ENCODE data around the gene CBX1. TPM values are rescaled to one million over a fixed set of nuclear protein-coding genes. Genes with fewer than 3 reads are reported as not detected.

CBX1 gene
- total and polyA plus RNA-seq, 2 of the 13 experiments (the other 11 are each of a cell fraction or from before 2014, with no cell fraction given) = 17.8 to 108 TPM

GRCh38 chr17:48037036-48037837, 64.0 kb downstream of the CBX1 start, which contains the start of gene COPZ2 (continued):
- no peak for TF ChIP-seq ZNF430 (CRISPR knock-in tag; IDR thresholded peaks at IDR 0.05)
- no peak for TF ChIP-seq MATR3 (CRISPR knock-in tag; IDR thresholded peaks at IDR 0.05)
- TF ChIP-seq CENPBD1 (CRISPR knock-in tag; IDR thresholded peaks at IDR 0.05; ENCODE audit: borderline replicate concordance, low read depth) = no peak
- peak; percentile 42; the same call in 1 of the 2 replicates for TF ChIP-seq ARHGAP35 (CRISPR knock-in tag; IDR thresholded peaks at IDR 0.05; ENCODE audit: borderline replicate concordance)
- TF ChIP-seq RXRB (CRISPR knock-in tag; IDR thresholded peaks at IDR 0.05; ENCODE audit: borderline replicate concordance) = peak; percentile 40; the same call in 1 of the 2 replicates
- TF ChIP-seq ZNF230 (CRISPR knock-in tag; IDR thresholded peaks at IDR 0.05) = no peak
- no peak for TF ChIP-seq EP300 (IDR thresholded peaks at IDR 0.05; ENCODE audit: low read depth in 2 of 2, low read length in 2 of 2)
- no peak for TF ChIP-seq EP300 (CRISPR knock-in tag; IDR thresholded peaks at IDR 0.05; ENCODE audit: borderline replicate concordance)
- 0 out of 2 replicates have a peak, but pooled peaks have one; percentile 16 for TF ChIP-seq DR1 (CRISPR knock-in tag; IDR thresholded peaks at IDR 0.05)
- TF ChIP-seq TSC22D2 (CRISPR knock-in tag; IDR thresholded peaks at IDR 0.05; ENCODE audit: borderline replicate concordance) = no peak
- TF ChIP-seq TAF1 (CRISPR knock-in tag; IDR thresholded peaks at IDR 0.05) = no peak; the same call in 1 of the 2 replicates
- TF ChIP-seq RBFOX2 (IDR thresholded peaks at IDR 0.05; ENCODE audit: low read depth, low read length) = no peak
- 0 out of 2 replicates have a peak, but pooled peaks have one; percentile 10 for TF ChIP-seq ZNF441 (CRISPR knock-in tag; IDR thresholded peaks at IDR 0.05; ENCODE audit: borderline replicate concordance)
- TF ChIP-seq ZNF317 (CRISPR knock-in tag; IDR thresholded peaks at IDR 0.05) = 0 out of 2 replicates have a peak, but pooled peaks have one; percentile 59
- TF ChIP-seq ZNF7 (CRISPR knock-in tag; IDR thresholded peaks at IDR 0.05) = no peak
- TF ChIP-seq GLI4 (CRISPR knock-in tag; IDR thresholded peaks at IDR 0.05; ENCODE audit: borderline replicate concordance) = peak; percentile 88; the same call in 1 of the 2 replicates
- no peak for TF ChIP-seq RARG (CRISPR knock-in tag; IDR thresholded peaks at IDR 0.05; ENCODE audit: low read depth)
- TF ChIP-seq ZNF207 (IDR thresholded peaks at IDR 0.05; ENCODE audit: borderline replicate concordance) = no peak
- TF ChIP-seq ZNF121 (CRISPR knock-in tag; IDR thresholded peaks at IDR 0.05) = no peak
- no peak for TF ChIP-seq ZNF572 (CRISPR knock-in tag; IDR thresholded peaks at IDR 0.05)
- TF ChIP-seq MAFG (CRISPR knock-in tag; IDR thresholded peaks at IDR 0.05) = no peak
- TF ChIP-seq, protein P1, sequence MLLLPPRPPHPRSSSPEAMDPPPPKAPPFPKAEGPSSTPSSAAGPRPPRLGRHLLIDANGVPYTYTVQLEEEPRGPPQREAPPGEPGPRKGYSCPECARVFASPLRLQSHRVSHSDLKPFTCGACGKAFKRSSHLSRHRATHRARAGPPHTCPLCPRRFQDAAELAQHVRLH (CRISPR knock-in tag; IDR thresholded peaks at IDR 0.05; ENCODE audit: borderline replicate concordance, low read depth) = no peak; the same call in 1 of the 2 replicates
- TF ChIP-seq SRSF1 (optimal IDR thresholded peaks at IDR 0.05; ENCODE audit: low read depth, low read length) = no peak
- TF ChIP-seq PITX1 (CRISPR knock-in tag; IDR thresholded peaks at IDR 0.05) = no peak
- TF ChIP-seq MIXL1 (CRISPR knock-in tag; IDR thresholded peaks at IDR 0.05) = no peak
- TF ChIP-seq, protein P2, sequence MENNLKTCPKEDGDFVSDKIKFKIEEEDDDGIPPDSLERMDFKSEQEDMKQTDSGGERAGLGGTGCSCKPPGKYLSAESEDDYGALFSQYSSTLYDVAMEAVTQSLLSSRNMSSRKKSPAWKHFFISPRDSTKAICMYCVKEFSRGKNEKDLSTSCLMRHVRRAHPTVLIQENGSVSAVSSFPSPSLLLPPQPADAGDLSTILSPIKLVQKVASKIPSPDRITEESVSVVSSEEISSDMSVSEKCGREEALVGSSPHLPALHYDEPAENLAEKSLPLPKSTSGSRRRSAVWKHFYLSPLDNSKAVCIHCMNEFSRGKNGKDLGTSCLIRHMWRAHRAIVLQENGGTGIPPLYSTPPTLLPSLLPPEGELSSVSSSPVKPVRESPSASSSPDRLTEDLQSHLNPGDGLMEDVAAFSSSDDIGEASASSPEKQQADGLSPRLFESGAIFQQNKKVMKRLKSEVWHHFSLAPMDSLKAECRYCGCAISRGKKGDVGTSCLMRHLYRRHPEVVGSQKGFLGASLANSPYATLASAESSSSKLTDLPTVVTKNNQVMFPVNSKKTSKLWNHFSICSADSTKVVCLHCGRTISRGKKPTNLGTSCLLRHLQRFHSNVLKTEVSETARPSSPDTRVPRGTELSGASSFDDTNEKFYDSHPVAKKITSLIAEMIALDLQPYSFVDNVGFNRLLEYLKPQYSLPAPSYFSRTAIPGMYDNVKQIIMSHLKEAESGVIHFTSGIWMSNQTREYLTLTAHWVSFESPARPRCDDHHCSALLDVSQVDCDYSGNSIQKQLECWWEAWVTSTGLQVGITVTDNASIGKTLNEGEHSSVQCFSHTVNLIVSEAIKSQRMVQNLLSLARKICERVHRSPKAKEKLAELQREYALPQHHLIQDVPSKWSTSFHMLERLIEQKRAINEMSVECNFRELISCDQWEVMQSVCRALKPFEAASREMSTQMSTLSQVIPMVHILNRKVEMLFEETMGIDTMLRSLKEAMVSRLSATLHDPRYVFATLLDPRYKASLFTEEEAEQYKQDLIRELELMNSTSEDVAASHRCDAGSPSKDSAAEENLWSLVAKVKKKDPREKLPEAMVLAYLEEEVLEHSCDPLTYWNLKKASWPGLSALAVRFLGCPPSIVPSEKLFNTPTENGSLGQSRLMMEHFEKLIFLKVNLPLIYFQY (CRISPR knock-in tag; IDR thresholded peaks at IDR 0.05; ENCODE audit: borderline replicate concordance) = peak; percentile 94; the same call in 1 of the 2 replicates
- no peak for TF ChIP-seq TCF7L2 (IDR thresholded peaks at IDR 0.05; ENCODE audit: low read depth, low read length)
- TF ChIP-seq ZBTB7B (CRISPR knock-in tag; IDR thresholded peaks at IDR 0.05) = peak; percentile 70
